ENCODE data around the gene ZBTB1.
"Not testable (repeated sequence)": the region's sequence is repeated elsewhere in the genome, so short reads cannot be mapped to it uniquely, and the experiment has no call there.

Gene ZBTB1

GRCh38 chr14:64501411-64502171, 3.0 kb upstream of the ZBTB1 start:
- no peak for FAIRE-seq

DNA sequence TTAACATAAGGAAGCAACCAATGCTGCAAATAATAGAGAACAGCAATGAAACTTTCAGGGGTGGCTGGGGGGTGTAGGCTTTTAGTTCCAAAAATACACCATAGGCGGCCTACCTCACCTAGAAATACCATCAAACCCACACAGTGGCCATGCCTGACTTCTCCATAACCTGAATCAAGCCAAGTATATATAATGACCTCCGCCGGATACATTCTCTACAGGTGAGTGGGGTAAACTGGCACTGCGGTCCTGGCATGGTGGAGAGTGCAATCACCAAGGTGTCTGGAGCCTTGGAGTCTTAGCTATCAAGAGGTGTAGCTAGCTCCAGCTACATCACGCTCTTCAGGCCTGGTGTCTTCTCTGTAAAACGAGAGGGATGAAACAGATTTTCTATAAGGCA, 2.1 kb upstream of the ZBTB1 start:
- FAIRE-seq = no peak

DNA sequence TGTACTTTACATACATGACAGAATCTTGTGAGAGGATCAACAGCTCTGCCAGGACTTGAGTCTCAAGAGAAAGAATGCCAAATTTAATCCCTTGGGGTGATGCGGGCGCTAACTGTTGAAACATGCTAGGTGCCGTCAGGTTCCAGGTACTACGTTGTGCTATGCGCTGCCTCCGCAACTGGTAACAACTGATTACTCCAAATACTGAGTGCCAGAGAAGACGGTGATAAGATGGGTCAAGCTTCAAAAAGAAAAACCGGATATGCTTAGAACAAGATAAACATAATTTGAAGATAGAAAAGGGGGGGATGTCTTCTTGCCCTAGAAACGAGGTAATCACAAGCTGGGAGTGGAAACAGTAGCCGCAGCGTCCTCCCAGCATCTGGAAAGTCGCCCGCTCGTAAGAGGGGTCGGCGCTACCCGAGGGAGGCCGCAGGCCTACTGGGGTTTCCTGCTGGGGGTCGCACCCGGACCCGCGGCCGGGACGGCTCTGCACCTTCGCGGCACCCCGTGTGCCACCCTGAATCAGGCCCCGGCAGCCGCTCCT, 1.6 kb upstream of the ZBTB1 start:
- no peak for FAIRE-seq

- no peak for FAIRE-seq
Measured at GRCh38 chr14:64503434-64504309, 898 bp upstream of the ZBTB1 start, which contains the start of gene ZBTB25. Gene ZBTB25, minus strand, starts transcription at chr14:64503838. Its CDS starts 13,305 bp downstream, at chr14:64490533.

DNA sequence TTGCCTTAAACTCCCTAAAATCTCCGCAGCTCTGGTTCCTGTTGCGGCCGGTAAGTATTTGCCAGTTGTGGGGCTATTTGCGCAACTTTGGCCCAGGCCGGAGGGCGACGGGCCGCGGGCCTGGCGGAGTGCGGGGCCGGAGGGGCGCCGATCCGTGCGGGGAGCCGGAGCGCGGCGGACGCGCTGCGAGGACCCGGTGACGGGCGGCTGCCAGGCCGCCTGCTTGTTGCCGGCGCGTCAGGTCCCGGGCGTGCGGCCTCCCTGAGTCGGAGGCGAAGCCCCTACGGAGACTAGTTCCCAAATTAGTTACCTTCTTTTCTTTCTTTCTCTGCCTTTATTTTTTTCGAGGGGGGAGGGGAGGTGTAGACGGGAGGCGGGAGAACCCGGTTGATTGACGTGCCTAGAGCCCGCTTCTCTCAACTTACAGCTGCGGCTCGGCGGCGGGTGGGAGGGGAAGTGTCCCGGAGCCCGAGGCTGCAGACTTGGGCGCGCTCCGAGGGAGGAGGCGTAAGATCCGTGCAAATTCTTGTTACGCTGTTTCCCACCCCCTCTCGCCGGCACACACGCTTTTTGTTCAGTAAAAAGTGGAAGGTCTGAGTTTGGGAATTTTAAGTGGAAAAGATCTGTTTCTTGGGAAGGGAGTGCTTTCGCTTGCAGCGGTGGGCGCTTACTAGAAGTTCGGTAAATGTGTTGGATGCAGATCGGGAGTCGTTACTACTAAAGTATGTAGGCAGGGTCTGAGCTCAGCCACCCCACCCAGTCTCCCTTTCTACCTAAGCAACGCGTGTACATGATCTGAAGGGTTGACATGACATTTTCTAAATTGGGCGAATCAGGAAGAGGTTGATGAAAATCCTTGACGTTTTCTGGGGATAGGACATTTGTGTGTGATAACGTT, 576 bp downstream of the ZBTB1 start:
- no peak for FAIRE-seq

DNA sequence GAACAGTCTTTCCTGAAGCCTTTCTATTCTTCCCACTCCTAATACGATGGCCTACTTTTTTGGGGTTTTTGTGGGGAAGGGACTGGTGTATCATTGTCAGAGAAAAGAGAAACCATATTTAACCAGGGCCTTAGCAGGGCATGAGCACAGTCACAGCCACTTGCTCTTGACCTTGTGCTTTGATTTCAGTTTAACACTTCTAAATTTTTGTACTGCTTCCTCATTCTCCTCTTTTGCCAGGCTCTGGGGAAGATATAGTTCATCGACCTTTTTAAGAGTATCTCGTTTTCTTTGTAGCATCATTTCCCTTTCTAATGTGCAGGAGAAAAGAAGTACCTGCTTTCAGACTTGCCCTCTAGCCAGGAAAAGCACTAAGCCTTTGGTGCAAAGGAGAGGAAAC, 2.2 kb downstream of the ZBTB1 start:
- no peak for FAIRE-seq

GRCh38 chr14:64507376-64508156, 3.0 kb downstream of the ZBTB1 start:
- no peak for FAIRE-seq

GRCh38 chr14:64508215-64508776, 3.7 kb downstream of the ZBTB1 start:
- FAIRE-seq = no peak

DNA sequence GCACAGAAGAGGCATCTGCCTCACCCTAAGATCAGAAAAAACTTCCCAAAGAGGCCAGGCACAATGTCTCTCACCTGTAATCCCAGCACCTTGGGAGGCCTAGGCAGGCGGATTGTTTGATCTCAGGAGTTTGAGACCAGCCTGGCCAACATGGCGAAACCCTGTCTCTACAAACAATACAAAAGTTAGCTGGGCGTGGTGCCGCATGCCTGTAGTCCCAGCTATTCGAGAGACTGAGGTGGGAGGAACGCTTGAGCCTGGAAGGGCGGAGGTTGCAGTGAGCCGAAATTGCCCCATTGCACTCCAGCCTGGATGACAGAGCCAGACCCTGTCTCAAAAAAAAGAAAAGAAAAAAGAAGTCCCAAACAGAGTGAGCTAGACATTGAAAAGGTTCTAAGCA, 4.5 kb downstream of the ZBTB1 start:
- no peak for FAIRE-seq

GRCh38 chr14:64510825-64511671, 6.5 kb downstream of the ZBTB1 start:
- FAIRE-seq = peak; percentile 72

DNA sequence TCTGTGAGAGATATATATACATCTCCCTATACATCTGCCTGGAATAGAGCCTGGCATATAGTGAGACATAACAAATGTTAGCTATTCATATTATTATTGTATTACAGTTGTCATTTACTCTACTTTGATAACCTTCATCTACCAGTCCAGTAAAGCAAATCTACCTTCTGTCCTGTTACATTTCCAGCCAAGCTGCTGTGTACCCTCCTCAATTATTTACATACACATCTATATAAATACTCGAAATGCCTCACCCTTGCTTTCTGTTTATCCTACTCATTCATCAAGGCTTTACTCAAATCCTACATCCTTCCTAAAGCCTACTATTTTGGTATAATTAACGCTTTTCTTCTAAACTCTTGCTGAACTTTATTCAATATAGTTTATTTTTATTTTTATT, 8.7 kb downstream of the ZBTB1 start:
- no peak for FAIRE-seq

DNA sequence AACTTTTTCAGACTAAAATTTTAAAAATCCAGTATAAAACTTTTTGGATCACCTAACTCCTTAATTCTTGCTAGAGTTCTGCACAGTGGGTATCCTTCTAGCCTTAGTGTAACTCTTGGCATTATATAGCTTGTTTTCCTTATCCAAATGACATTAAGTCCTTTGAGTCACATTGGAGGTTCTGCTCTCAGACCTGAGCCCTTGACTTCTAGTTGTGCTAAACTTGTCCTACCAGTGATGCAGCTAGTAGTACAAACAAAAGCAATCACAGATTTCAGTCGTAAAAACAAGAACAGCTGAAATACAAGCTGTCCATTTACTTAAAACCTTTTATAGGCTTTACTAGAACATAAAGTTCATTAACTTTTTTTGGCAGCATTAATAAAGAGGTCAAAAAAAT, 10.5 kb downstream of the ZBTB1 start:
- FAIRE-seq = no peak

GRCh38 chr14:64516969-64517368, 12.4 kb downstream of the ZBTB1 start:
- FAIRE-seq = no peak

DNA sequence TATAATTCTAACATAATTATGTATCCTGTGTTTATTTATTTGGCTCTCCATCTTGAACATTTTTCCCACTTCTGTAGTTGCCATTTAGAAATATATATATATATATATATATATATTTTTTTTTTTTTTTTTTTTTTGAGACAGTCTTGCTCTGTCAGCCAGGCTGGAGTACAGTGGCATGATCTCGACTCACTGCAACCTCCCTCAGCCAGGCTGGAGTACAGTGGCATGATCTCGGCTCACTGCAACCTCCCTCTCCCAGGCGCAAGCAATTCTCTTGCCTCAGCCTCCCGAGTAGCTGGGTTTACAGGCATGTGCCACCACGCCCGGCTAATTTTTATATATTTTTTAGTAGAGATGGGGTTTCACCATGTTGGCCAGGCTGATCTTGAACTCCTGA, 13.1 kb downstream of the ZBTB1 start:
- not testable (repeated sequence) for FAIRE-seq

GRCh38 chr14:64518229-64518628, 13.7 kb downstream of the ZBTB1 start:
- FAIRE-seq = no peak

GRCh38 chr14:64520699-64521098, 16.1 kb downstream of the ZBTB1 start:
- no peak for FAIRE-seq

DNA sequence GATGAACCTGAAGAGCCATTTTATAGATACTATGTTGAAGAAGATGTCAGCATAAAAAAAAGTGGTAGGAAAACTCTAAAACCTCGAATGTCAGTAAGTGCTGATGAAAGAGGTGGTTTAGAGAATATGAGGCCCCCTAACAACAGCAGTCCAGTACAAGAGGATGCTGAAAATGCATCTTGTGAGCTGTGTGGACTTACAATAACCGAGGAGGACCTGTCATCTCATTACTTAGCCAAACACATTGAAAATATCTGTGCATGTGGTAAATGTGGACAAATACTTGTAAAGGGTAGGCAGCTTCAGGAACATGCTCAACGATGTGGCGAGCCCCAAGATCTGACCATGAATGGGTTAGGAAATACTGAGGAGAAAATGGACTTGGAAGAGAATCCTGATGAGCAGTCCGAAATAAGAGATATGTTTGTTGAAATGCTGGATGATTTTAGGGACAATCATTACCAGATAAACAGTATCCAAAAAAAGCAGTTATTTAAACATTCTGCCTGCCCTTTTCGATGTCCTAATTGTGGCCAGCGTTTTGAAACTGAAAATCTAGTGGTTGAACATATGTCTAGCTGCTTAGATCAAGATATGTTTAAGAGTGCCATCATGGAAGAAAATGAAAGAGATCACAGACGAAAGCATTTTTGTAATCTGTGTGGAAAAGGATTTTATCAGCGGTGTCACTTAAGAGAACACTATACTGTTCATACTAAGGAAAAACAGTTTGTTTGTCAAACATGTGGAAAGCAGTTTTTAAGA, 18.2 kb downstream of the ZBTB1 start:
- FAIRE-seq = no peak

- FAIRE-seq = no peak
Measured at GRCh38 chr14:64525354-64525753, 20.8 kb downstream of the ZBTB1 start.

DNA sequence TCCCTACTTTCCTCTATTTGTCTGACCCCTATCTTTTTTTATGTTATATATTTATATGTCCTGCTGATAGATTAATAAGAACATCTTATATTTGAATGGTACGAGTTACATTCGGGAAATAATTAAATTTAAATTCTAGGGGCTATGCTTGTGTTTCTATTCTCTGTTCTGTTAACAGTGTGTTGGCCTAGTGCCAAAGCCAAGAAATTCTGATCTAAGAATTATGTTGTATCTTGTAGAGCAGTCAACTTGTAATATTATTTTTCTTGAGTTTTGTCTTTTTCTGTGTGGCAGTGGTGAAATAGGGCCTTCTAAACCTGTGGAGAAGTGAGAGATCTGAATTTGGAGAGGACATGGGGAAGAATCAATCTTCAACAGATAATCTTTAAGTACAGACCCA, 27.0 kb downstream of the ZBTB1 start:
- FAIRE-seq = no peak

Measured in TTC549 (cell line).